B cell (primary cell): ENCODE measurements around the gene PROC.

Experiments
- EZH2 ChIP-seq: IDR thresholded peaks from 2 replicates; pipeline ENCODE4 v1.6.1; 2012; ENCODE audit warnings: borderline replicate concordance, low read depth, mild to moderate bottlenecking, moderate library complexity, low read length; ENCODE audit not compliant: insufficient read depth, poor library complexity, severe bottlenecking
- TF ChIP-seq, protein P1 (sequence below): fragments of 200-600 bp; IDR thresholded peaks from one replicate; pipeline ENCODE4 v1.8.0; 2022; ENCODE audit warnings: antibody characterized with exemption, mild to moderate bottlenecking

GRCh38 chr2:127439343-127439742 lies 21.1 kb downstream of the PROC start:
- no peak for TF ChIP-seq EZH2
- TF ChIP-seq, protein P1, sequence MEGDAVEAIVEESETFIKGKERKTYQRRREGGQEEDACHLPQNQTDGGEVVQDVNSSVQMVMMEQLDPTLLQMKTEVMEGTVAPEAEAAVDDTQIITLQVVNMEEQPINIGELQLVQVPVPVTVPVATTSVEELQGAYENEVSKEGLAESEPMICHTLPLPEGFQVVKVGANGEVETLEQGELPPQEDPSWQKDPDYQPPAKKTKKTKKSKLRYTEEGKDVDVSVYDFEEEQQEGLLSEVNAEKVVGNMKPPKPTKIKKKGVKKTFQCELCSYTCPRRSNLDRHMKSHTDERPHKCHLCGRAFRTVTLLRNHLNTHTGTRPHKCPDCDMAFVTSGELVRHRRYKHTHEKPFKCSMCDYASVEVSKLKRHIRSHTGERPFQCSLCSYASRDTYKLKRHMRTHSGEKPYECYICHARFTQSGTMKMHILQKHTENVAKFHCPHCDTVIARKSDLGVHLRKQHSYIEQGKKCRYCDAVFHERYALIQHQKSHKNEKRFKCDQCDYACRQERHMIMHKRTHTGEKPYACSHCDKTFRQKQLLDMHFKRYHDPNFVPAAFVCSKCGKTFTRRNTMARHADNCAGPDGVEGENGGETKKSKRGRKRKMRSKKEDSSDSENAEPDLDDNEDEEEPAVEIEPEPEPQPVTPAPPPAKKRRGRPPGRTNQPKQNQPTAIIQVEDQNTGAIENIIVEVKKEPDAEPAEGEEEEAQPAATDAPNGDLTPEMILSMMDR: no peak
